Urinary bladder (tissue), 4 donors: ENCODE data around the gene EDA. TPM values are rescaled to one million over a fixed set of nuclear protein-coding genes. Genes with fewer than 3 reads are reported as not detected.

Experiments used
- DNase-seq: peaks from one replicate; pipeline ENCODE4 v3.0.0-alpha.2; 2015; ENCODE audit errors: extremely low spot score
- H3K27ac ChIP-seq: one replicate; pipeline ENCODE4 v1.5.1; 2013; ENCODE audit warnings: low read depth, mild to moderate bottlenecking, moderate library complexity
- H3K36me3 ChIP-seq: one replicate; pipeline ENCODE4 v1.6.1; 2013; ENCODE audit warnings: mild to moderate bottlenecking, moderate library complexity; ENCODE audit not compliant: insufficient read depth
- H3K4me1 ChIP-seq: one replicate; pipeline ENCODE4 v1.6.1; 2013; ENCODE audit warnings: mild to moderate bottlenecking, moderate library complexity; ENCODE audit not compliant: insufficient read depth
- H3K4me3 ChIP-seq: one replicate; pipeline ENCODE4 v1.5.1; 2013; ENCODE audit warnings: low read depth, low read length
- WGBS: extraction: QIAGEN DNeasy Blood & Tissue Kit; methylation state at CpG from one replicate; pipeline ENCODE4 v1.1.7; 2013; 5-methylcytosine and 5-hydroxymethylcytosine counted together
- polyA plus RNA-seq: library from polyadenylated mRNA; stranded (reverse); fragments of 200-250 nt; gene quantifications from one replicate; pipeline ENCODE4 v1.2.3, GENCODE V29; 2013
- total RNA-seq: library from RNA; depleted of rRNA; stranded (reverse); fragments of >200 nt; gene quantifications from one replicate; pipeline ENCODE4 v1.2.3, GENCODE V29; 2014
- donor health status: healthy with polysubstance abuse.
- donor health status: healthy.

The EDA gene
- total and polyA plus RNA-seq, 2 donors, result 3.8 to 5.7 TPM

DNA sequence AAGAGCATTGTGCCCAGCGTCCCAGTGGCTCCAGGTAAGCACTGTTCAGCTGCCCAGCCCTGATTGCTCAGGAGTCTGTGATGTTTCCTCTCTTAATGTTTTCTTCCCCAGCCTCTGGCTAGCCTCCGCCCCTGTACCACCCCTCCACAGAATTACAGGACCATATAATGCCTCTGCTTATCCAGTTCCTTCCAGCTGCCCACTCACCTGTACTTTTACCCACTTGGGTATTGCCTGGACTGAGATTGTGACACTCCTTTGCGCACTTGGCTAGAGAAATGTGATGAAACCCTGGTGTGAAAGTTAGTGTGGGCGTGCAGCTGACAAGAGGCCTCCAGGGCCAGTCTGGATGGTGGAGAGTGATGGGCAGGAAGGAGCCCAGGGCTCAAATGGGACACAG lies 434.0 kb downstream of the EDA start, which contains the start of gene AWAT2:
TSS of gene AWAT2 (minus strand) at position 14 of the 400 bp plus-strand sequence. CDS start at position 8, 6 bp downstream.
- no peak for DNase-seq
- WGBS, result 93% methylated on average over 4 of the region's 4 CpGs
- Histone ChIP-seq H3K4me1 (no peaks in the 10 kb centered on the region), H3K4me3 (no peak within 1 kb of the TSS), H3K27ac (no peak within 1 kb of the TSS), H3K36me3 (no peaks in the 10 kb centered on the region)

- Histone ChIP-seq H3K36me3 (no peaks in the 10 kb centered on the region), H3K27ac (no peak overlapping the region), H3K4me1 (no peaks in the 10 kb centered on the region), H3K4me3 (no peak overlapping the region)
- 71% methylated on average over 11 of the region's 11 CpGs for WGBS
- DNase-seq, result no peak
Measured at GRCh38 chrX:70052895-70053615, 437.1 kb downstream of the EDA start.

DNA sequence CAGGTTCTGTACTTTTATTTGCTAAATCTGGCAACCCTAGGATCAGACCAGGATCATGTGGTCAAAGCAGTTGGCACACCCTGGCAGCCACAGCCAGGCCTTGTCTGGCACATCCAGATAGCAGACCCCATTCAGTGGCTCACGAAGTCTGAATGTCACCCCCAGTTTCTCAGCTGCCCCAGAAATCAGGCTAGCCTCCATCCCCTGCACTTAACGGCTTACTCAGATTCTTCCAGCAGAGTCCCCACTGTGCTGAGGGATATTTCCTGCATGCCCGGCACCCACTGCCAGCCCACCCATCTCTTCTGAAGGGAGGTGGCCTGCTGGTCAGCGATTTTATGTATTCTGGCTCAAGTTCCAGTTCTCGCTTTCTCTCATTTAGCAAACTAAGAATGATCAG lies 438.5 kb downstream of the EDA start:
- Histone ChIP-seq H3K27ac (no peak overlapping the region), H3K4me1 (no peaks in the 10 kb centered on the region), H3K4me3 (no peak overlapping the region), H3K36me3 (no peaks in the 10 kb centered on the region)
- 87% methylated on average over 5 of the region's 5 CpGs for WGBS
- no peak for DNase-seq

DNA sequence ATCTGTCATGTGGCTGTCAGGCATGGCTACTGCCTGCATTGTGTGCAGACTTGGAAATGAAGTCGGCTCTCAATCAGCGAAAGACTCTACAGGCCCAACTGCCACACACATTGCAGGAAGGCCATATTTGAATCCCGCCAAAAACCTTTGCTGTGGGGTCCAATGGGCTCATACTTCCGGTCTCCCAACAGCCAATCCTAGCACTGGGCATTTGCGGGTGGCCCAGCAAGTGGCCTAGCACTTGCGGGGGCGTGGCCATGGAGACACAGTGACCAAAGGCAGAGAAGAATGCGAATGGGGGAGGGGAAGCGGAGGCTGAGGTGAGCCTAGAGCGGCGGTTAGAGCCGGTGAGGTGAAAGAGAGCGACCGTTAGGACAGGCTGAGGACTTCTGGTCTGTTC lies 446.2 kb downstream of the EDA start, which contains the start of gene OTUD6A:
TSS of gene OTUD6A (plus strand) at position 382 of the 400 bp plus-strand sequence. CDS start 68 bp downstream, outside the sequence.
- Histone ChIP-seq H3K4me3 (no peak within 1 kb of the TSS), H3K36me3 (no peaks in the 10 kb centered on the region), H3K27ac (no peak within 1 kb of the TSS), H3K4me1 (no peaks in the 10 kb centered on the region)
- 98% methylated on average over 14 of the region's 14 CpGs for WGBS
- no peak for DNase-seq

- no peak overlapping the region for H3K27ac ChIP-seq
- 97% methylated on average over 52 of the region's 52 CpGs for WGBS
- H3K36me3 ChIP-seq, result no peaks in the 10 kb centered on the region
- no peak for DNase-seq
- no peak overlapping the region for H3K4me3 ChIP-seq
- H3K4me1 ChIP-seq, result no peaks in the 10 kb centered on the region
Measured at GRCh38 chrX:70062961-70063550, 447.1 kb downstream of the EDA start.

GRCh38 chrX:70066646-70067045 lies 450.7 kb downstream of the EDA start:
- WGBS, result 93% methylated on average over 7 of the region's 7 CpGs
- Histone ChIP-seq H3K36me3 (no peaks in the 10 kb centered on the region), H3K4me1 (no peaks in the 10 kb centered on the region), H3K4me3 (no peak overlapping the region), H3K27ac (no peak overlapping the region)
- no peak for DNase-seq

DNA sequence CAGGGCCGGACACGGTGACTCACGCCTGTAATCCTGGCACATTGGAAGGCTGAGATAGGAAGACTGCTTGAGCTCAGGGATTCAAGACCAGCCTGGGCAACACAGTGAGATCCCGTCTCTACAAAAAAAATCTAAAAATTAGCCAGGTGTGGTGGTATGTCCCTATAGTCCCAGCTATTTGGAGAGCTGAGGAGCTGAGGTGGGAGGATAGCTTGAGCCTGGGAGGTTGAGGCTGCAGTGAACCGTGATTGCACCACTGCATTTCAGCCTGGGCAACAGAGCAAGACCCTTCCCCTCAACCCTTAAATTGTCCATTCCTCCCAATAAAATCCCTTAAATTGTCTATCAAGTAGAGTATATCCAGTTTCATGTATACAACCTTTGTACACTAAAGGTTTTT lies 463.4 kb downstream of the EDA start:
- Histone ChIP-seq H3K36me3 (no peaks in the 10 kb centered on the region), H3K27ac (no peak overlapping the region), H3K4me1 (no peaks in the 10 kb centered on the region), H3K4me3 (no peak overlapping the region)
- 84% methylated on average over 5 of the region's 5 CpGs for WGBS
- DNase-seq, result no peak

DNA sequence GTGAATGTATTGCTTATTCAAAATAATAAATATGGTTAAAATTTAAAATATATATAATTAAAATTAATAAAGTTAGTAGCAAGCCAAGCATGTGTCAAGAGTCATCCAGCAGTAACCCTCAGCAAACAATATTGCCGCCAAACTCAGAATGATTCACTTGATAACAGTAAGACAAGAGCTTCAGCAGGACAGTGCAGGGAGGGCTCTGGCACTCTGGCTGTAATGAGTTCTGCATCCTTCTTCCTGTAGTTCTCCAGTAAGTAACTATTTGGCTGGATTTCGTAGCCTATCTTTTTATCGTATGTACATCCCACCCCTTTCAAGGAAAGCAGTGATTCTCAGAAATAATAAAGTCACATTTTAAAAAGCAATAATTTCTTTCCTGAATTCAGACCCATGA lies 464.0 kb downstream of the EDA start:
- Histone ChIP-seq H3K36me3 (no peaks in the 10 kb centered on the region), H3K4me3 (no peak overlapping the region), H3K4me1 (no peaks in the 10 kb centered on the region), H3K27ac (no peak overlapping the region)
- WGBS, result 65% methylated on average over 3 of the region's 3 CpGs
- no peak for DNase-seq

DNA sequence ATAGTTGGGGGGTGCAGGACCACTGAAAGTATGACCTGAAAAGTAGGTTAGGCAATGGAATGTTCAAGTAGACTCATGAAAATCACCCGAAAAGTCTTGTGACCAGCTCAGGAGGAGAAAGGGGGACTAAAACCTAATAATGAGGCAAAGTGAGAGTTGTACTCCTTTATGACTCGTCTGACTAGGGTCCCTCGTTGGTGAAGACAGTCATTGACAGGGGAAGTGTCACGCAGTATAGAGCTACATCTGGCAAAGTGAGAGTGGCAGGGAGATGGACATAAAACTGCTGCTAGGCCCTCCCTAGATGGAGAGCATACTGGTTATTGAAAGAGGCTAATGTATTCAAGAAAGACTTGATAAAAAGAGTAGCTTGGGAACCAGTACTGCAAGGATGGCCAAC lies 466.8 kb downstream of the EDA start:
- no peaks in the 10 kb centered on the region for H3K36me3 ChIP-seq
- H3K4me1 ChIP-seq, result no peaks in the 10 kb centered on the region
- H3K27ac ChIP-seq, result no peak overlapping the region
- no peak overlapping the region for H3K4me3 ChIP-seq
- DNase-seq, result no peak
- WGBS, result 57% methylated on average over 4 of the region's 4 CpGs

DNA sequence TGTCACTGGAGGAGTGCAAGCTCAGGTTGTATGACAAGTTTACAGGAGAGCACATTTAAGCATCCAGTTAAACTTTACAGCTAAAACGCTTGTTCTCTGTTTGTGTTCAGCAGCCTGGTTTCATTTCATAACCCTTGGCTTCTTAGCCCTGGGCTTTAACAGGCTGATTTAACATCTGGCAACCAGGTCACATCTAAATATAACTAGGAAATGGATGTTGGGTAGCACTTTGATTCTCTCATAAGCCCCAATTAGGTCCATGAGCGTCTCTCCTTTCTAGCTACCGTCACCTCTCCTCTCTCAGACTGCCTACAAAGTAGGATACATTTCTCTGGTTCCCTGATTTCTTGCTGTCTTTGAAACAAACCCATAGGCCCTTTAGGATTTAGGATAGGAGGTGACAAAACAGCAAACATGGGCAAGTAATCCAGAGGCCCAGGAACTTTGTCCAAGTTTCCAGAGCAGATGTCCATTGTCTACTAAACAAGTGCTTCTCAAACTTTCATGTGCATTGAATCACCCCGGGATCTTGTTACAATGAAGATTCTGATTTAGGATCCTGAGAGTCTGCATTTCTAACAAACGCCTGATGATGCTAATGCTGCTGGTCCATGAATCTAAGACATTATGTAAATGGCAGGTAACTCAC lies 468.8 kb downstream of the EDA start:
- no peaks in the 10 kb centered on the region for H3K4me1 ChIP-seq
- DNase-seq, result no peak
- H3K27ac ChIP-seq, result no peak overlapping the region
- no peaks in the 10 kb centered on the region for H3K36me3 ChIP-seq
- no peak overlapping the region for H3K4me3 ChIP-seq
- WGBS, result 57% methylated on average over 5 of the region's 5 CpGs

DNA sequence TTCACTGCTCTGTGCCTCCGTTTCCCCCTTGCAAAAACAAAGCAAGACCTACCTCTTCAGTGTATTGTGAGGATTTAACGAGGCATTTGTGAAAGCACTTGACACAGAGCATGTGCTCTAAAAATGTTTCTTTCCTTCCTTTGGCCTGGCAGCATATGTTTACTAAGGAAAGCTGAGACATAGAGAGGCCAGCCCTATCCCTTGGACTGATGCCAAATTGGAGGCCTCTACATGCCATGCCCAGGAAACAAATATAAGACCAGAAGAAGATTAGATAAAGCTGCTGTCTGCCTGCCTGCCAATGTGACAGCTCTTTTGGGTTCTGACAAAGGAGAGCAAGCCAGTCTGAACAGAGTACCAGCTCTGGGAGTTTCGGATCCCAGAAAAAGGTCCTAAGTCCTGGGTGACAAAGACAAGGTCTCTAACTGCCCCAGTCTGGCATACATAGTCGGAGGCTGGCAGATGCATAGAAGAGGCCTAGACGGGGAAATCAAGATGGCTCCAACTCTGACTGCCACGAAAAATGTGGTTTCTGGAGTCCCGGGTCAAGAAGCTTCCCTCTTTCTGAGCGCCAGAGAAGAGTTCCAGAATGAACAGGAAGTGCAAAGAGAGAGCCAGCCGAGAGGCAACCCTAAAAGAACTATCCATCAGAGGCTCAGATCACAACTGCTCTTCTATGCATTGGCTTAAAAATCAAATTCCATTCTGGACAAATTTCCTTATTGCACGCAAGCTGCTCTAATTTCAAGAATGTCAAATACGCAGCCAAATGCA lies 472.1 kb downstream of the EDA start:
- 30% methylated on average over 11 of the region's 11 CpGs for WGBS
- no peak overlapping the region for H3K4me3 ChIP-seq
- no peaks in the 10 kb centered on the region for H3K36me3 ChIP-seq
- DNase-seq, result no peak
- H3K27ac ChIP-seq, result no peak overlapping the region
- no peaks in the 10 kb centered on the region for H3K4me1 ChIP-seq

GRCh38 chrX:70088751-70089150 lies 472.8 kb downstream of the EDA start:
- Histone ChIP-seq H3K4me3 (no peak overlapping the region), H3K27ac (no peak overlapping the region), H3K4me1 (no peaks in the 10 kb centered on the region), H3K36me3 (no peaks in the 10 kb centered on the region)
- DNase-seq, result no peak
